ENCODE results near the gene ZFPL1. TPM values are rescaled to one million over a fixed set of nuclear protein-coding genes. Genes with fewer than 3 reads are reported as not detected.

Gene ZFPL1
- total RNA-seq, 1 donor from 2014 or later = 33.9 TPM

GRCh38 chr11:65077451-65077850 lies 6.6 kb upstream of the ZFPL1 start:
- H3K36me3 Mint-ChIP-seq (ENCODE audit: unreplicated experiment) = no peaks in the 10 kb centered on the region
- peaks cover 14% of the 10 kb centered on the region for H3K4me1 Mint-ChIP-seq (ENCODE audit: low read depth, unreplicated experiment)
- DNase-seq = peak; percentile 62
- peaks cover 3% of the 10 kb centered on the region for H3K27me3 Mint-ChIP-seq (ENCODE audit: unreplicated experiment)
- H3K27ac Mint-ChIP-seq (ENCODE audit: unreplicated experiment) = peak overlapping the region; percentile 91
- peaks cover 6% of the 10 kb centered on the region for H3K9me3 Mint-ChIP-seq (ENCODE audit: unreplicated experiment)
- peak overlapping the region; percentile 68 for H3K4me3 Mint-ChIP-seq (ENCODE audit: unreplicated experiment)
- TF ChIP-seq CTCF (IDR thresholded peaks at IDR 0.05; ENCODE audit: partially characterized antibody, unreplicated experiment) = no peak

- Mint-ChIP-seq H3K9me3 (ENCODE audit: unreplicated experiment) (peaks cover 6% of the 10 kb centered on the region), H3K27me3 (ENCODE audit: unreplicated experiment) (peaks cover 3% of the 10 kb centered on the region), H3K4me1 (ENCODE audit: low read depth, unreplicated experiment) (peaks cover 14% of the 10 kb centered on the region), H3K36me3 (ENCODE audit: unreplicated experiment) (no peaks in the 10 kb centered on the region), H3K27ac (ENCODE audit: unreplicated experiment) (peak overlapping the region; percentile 91), H3K4me3 (ENCODE audit: unreplicated experiment) (peak overlapping the region; percentile 68)
- peak; percentile 76 for DNase-seq
- peak; percentile 80 for TF ChIP-seq CTCF (IDR thresholded peaks at IDR 0.05; ENCODE audit: partially characterized antibody, unreplicated experiment)
Measured at GRCh38 chr11:65078151-65078550, 5.9 kb upstream of the ZFPL1 start.

GRCh38 chr11:65078786-65079342 lies 5.2 kb upstream of the ZFPL1 start:
- DNase-seq = no peak
- Mint-ChIP-seq H3K27me3 (ENCODE audit: unreplicated experiment) (peaks cover 6% of the 10 kb centered on the region), H3K4me1 (ENCODE audit: low read depth, unreplicated experiment) (peaks cover 14% of the 10 kb centered on the region), H3K27ac (ENCODE audit: unreplicated experiment) (peak overlapping the region; percentile 91), H3K36me3 (ENCODE audit: unreplicated experiment) (no peaks in the 10 kb centered on the region), H3K9me3 (ENCODE audit: unreplicated experiment) (peaks cover 7% of the 10 kb centered on the region), H3K4me3 (ENCODE audit: unreplicated experiment) (no peak overlapping the region)
- no peak for TF ChIP-seq CTCF (IDR thresholded peaks at IDR 0.05; ENCODE audit: partially characterized antibody, unreplicated experiment)

GRCh38 chr11:65083134-65083833 lies 738 bp upstream of the ZFPL1 start:
- no peak for TF ChIP-seq CTCF (IDR thresholded peaks at IDR 0.05; ENCODE audit: partially characterized antibody, unreplicated experiment)
- Mint-ChIP-seq H3K27ac (ENCODE audit: unreplicated experiment) (peak overlapping the region; percentile 52), H3K4me3 (ENCODE audit: unreplicated experiment) (peak overlapping the region; percentile 93), H3K36me3 (ENCODE audit: unreplicated experiment) (no peaks in the 10 kb centered on the region), H3K27me3 (ENCODE audit: unreplicated experiment) (peaks cover 5% of the 10 kb centered on the region), H3K9me3 (ENCODE audit: unreplicated experiment) (peaks cover 5% of the 10 kb centered on the region), H3K4me1 (ENCODE audit: low read depth, unreplicated experiment) (peaks cover 9% of the 10 kb centered on the region)
- no peak for DNase-seq

Measured in glutamatergic neuron (in vitro differentiated cells).